RWPE1 (cell line): ENCODE measurements around the gene GNAZ.

ENCODE experiments used
- CTCF ChIA-PET: fragments of 350-600 bp; sonication (Branson Sonifier 250); formaldehyde crosslinking; extraction: SDS; loops from one replicate; lab custom pipeline; 2021; lab: Yijun Ruan, JAX
- POLR2A ChIA-PET: fragments of 400-600 bp; formaldehyde crosslinking; extraction: SDS; loops from one replicate; lab custom pipeline; 2020; ENCODE audit warnings: antibody characterized with exemption; ENCODE audit not compliant: low non-redundant PET; lab: Yijun Ruan, JAX
- DNase-seq: peaks from one replicate; pipeline ENCODE4 v3.0.0; 2012; ENCODE audit warnings: low spot score
- H3K27ac ChIP-seq: fragments of 450-650 bp; 2 replicates; pipeline ENCODE4 v1.5.1; 2017
- TF ChIP-seq, protein P1 (sequence below): fragments of 450-650 bp; conservative IDR thresholded peaks from 2 replicates; pipeline ENCODE4 v1.5.1; 2017; ENCODE audit warnings: low read depth, mild to moderate bottlenecking

GNAZ gene

DNA sequence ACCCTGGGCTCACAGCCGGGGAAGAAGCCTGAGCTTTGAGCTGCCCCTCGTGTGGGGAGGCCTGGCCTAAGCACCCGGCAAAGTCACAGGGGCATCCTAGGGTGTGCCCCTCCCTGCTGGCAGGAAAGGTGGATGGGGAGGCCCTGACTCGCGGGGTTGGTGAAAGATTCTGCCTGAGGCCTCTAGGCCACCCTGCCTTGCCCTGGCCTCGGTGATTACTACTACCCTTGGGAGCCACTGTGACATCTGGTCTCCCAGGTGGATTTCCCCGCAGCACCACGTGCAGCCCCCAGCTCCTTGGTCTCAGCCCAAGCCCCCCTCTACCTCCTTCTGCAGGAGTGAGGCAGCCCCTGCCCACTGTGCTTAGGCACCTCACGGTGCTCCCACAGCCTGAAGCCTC lies 23.9 kb downstream of the GNAZ start:
- ChIA-PET CTCF (no interaction called here), POLR2A (no interaction called here)
- no peak for DNase-seq
- TF ChIP-seq, protein P1, sequence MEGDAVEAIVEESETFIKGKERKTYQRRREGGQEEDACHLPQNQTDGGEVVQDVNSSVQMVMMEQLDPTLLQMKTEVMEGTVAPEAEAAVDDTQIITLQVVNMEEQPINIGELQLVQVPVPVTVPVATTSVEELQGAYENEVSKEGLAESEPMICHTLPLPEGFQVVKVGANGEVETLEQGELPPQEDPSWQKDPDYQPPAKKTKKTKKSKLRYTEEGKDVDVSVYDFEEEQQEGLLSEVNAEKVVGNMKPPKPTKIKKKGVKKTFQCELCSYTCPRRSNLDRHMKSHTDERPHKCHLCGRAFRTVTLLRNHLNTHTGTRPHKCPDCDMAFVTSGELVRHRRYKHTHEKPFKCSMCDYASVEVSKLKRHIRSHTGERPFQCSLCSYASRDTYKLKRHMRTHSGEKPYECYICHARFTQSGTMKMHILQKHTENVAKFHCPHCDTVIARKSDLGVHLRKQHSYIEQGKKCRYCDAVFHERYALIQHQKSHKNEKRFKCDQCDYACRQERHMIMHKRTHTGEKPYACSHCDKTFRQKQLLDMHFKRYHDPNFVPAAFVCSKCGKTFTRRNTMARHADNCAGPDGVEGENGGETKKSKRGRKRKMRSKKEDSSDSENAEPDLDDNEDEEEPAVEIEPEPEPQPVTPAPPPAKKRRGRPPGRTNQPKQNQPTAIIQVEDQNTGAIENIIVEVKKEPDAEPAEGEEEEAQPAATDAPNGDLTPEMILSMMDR: no peak
- H3K27ac ChIP-seq: no peak overlapping the region

DNA sequence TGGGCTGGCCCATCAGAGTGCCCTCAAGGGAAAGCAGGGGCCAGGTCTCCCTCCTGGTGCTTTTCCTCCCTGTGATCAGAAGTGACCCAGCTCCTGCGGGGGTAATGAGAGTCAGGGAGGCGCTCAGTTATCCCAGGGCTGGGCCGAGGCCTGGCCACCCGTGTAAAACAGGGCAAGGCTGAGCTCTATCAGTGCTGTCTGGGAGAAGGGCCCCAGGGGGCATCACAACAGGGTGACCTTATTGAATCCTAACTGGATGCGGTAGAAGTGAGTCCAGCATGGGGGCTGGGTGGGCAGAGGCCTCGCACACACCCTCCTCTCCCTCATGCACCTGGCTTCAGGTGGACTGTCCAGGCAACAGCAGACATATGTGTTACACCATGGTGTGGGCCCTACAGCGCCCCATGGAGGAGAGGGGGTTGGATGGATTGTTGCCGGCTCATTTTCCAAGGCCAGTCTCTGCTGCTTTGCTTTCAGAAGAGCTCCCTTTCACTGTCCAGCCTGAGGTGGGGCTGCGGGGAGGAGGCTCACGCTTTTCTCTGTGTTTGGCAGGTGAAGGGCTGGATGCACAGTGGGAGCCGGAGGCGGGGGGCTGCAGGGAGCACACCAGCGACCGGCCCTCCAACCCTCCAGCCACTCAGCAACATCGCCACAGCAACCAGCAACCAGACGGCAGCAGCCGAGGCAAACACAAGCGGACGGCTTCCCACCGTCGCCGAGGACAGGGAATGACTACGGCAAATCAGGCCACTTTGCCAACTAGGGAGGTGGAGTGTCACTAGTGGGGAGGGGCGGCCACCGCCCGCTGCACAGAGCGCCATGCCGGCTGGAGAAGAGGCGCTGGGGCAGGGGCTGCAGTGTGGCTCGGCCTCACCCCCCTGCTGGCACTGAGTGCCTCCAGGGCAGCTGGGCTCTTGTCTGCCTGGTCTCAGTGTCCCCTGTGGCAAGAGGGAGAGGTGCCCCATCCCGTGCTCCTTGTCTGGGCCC lies 24.7 kb downstream of the GNAZ start:
- CTCF ChIA-PET: no interaction called here
- H3K27ac ChIP-seq: no peak overlapping the region
- TF ChIP-seq, protein P1: no peak
- no peak for DNase-seq
- POLR2A ChIA-PET: no interaction called here

DNA sequence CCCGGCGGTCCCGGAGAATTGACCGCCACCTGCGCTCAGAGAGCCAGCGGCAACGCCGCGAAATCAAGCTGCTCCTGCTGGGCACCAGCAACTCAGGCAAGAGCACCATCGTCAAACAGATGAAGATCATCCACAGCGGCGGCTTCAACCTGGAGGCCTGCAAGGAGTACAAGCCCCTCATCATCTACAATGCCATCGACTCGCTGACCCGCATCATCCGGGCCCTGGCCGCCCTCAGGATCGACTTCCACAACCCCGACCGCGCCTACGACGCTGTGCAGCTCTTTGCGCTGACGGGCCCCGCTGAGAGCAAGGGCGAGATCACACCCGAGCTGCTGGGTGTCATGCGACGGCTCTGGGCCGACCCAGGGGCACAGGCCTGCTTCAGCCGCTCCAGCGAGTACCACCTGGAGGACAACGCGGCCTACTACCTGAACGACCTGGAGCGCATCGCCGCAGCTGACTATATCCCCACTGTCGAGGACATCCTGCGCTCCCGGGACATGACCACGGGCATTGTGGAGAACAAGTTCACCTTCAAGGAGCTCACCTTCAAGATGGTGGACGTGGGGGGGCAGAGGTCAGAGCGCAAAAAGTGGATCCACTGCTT lies 25.5 kb downstream of the GNAZ start:
- TF ChIP-seq, protein P1: no peak
- DNase-seq: no peak
- ChIA-PET POLR2A (no interaction called here), CTCF (no interaction called here)
- no peak overlapping the region for H3K27ac ChIP-seq

DNA sequence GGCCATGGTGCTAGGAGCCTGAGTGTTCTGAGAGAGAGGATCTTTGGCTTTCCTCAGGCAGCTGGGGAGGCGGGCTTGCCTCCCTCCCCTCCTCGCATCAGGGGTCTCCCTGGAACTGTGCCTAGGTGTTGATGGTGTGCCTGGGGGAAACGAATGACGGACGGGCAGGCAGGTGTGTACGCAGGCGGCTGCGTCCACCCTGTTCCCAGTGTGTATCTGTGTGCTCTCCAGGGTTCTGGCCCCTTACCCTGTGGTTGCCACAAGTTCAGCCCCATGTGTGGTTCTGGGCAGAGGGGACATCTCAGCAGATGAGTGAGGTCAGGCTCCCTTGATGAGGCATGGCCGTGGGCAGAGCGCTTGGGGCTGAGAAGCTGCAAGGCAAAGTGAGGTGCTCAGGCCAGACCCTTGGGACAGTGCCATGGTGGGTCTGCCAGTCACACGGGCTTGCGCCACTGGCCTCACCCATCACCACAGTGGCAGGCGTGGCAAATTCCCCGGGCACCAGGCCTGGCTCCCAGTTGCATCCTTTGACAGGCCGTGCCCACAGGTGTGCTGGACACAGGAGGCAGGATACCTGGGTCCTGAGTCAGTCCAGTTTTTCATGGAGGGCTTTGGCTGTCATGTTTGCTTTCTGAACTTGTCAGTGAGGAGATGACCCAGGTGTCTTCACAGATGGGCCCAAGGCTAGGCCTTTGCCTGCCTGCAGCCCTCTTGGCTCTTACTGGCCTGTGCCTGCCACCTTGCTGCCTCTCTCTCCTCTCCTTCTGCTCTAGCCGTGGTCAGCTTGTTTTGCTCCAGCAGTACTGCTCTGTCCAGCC lies 27.3 kb downstream of the GNAZ start:
- CTCF ChIA-PET: no interaction called here

DNA sequence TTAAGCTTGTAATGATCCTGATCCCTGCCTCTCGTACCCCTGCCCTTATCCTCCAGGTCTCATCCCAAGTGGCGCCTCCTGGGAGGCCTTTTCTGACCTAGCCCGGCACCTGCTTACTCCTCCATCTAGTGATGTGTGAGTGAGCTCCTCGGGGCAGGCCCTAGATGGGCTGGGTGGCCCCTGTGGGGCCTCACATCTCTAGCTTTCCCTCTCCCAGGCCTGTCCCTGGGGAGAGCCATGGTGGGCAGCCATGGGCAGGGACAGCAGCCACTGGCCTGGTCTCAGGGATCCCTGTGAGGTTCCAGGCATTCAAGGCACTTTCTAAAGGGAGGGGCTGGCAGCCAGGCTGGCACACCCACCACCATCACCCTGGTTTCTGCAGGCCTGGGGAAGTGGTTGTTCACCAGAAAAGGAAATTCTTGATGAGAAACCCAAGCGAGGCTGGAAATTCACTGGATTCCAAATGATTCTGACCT lies 27.9 kb downstream of the GNAZ start:
- ChIA-PET CTCF (no interaction called here), POLR2A (no interaction called here)
- DNase-seq: no peak
- no peak overlapping the region for H3K27ac ChIP-seq
- TF ChIP-seq, protein P1: no peak

More for the DNA sequence above, 27.3 kb downstream of the GNAZ start:
- no peak overlapping the region for H3K27ac ChIP-seq
- TF ChIP-seq, protein P1: no peak
- DNase-seq: no peak
- POLR2A ChIA-PET: no interaction called here
